ENCODE data around the gene CEP170B.
"Not testable (repeated sequence)": the region's sequence is repeated elsewhere in the genome, so short reads cannot be mapped to it uniquely, and the experiment has no call there.

CEP170B gene

DNA sequence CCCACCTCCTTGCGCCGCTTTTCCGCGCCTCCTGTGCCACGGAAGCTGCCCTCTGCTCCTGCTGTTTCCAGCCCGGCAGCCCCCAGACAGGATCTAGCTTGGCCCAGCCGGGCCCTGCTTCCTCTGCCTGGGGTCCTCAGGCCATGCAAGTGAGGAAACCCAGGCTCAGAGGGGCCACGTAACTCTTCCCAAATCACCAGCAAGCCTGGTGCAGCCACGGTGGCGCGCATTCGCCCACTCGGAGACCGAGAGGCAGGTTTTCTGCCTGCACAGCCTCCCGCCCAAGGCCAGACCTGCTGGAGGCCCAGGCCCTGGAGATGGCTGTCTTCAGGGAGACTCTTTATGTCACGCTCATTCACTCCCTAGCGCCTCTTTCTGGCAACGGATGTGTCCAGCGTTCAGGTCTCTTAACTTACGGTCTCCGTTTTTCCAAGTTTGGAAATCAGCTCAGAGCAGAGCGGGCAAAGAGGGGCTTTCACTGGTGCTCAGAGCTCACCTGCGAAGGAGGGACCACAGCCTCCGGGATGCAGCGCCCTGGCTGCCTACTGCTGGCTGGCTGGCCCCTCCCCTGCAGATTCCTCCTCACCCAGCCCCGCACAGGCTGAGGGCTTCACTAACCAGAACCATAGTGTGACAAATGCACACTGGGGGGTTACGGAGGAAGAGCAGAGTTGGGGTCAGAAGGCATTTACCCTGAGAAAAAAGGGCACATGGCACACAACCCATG is 20.6 kb upstream of the CEP170B start:
- DNase-seq, result no peak

DNA sequence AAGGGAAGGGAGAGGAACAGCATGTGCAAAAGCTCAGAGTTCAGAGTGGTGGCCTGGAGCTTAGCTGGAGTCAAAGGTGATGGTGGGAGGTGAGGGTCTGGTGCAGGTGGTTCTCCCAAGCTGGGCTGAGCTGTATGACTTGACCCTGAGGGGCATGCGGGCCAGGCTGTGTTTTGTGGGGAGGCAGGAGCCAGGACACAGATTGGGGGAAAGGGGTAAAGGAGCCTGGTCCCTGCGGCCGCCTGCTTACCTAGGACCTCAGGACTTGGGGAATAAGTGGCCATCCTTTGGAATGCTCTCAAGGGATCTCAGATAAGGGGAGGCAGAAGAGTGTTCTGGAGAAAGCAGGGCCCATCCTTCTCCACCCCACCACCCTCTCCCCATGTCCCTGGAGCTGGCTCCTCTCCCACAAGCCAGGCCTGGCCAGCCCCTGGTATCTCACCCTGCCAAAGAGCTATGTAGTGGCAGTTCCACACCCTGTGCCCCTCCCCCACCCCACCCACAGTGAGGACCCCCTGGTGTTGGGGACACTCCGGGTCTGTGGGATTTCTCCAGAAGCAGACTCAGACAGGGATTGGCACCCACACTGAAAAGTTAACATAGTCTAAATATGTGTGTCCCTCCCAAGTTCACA is 19.9 kb upstream of the CEP170B start:
- no peak for DNase-seq

DNA sequence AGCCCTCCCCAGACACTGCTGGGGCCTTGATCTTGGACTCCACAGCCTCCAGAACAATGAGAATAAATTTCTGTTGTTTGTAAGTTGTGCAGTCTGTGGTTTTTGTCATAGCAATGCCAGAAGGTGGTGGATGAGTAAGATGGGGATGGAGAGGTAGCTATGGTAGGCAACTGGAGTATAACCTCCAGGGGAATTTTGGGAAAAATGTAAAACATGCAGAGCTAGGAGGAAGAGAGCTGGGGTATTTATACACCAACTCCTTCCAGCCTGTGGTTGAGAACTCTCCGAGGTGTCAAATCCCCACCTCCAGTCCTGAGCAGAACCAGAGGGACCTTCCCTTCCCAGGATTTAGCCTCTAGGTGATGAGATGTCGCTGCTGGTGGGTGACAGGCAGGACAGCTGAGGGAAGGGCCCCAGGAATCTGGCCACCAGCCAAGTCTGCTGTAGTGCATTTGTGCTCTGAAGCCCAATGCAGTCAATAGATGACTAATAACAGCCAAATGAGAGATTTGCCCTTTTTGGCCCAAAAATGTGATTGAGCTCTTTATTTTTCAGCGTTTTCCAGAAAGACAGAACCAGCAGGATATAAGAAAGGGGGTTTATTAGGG is 19.1 kb upstream of the CEP170B start:
- no peak for DNase-seq

DNA sequence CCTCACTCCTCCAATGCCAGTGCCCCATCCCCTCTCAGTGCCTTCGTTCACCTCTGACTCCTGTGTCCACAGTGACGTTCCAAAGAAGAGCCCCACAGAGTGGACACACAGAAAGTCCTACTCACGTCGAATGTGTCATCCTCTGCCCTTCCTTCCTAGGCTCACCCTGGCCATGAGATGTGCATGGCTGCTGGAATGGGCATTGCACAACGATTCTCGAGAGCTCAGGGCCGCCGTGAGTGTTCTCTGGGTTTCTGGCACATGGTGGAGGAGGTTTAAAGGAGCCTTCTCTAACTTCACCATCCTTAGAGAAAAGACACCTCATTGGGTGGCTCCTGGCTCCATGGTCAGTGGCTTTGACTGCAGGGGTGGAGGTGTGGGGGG is 12.8 kb upstream of the CEP170B start:
- no peak for DNase-seq

DNA sequence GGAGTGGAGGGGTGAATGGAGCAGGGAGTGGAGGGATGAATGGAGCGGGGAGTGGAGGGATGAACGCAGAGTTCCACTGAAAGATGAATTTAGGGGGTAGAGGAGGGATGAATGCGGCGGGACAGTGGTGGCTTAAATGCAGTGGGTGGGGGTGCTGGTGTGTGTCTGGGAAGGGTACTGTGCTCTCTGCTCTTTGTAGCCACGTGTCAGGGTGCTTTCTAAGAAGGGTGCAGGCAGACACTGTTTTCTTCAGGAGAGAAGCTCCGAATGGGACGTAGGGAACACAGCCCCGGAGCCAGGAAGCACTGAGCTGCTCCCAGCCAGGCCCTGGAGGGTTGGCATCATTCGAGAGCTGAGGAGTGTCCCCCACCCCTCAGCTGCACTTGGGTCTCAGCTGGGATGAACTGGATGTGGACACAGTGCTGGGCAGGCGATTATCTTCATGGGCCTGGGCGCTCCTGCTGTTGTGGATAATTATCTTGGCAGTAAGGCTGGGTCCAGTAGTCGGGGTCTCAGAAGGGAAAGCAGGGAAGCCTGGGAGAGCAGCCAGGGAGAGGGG is 9.5 kb upstream of the CEP170B start:
- no peak for DNase-seq

DNA sequence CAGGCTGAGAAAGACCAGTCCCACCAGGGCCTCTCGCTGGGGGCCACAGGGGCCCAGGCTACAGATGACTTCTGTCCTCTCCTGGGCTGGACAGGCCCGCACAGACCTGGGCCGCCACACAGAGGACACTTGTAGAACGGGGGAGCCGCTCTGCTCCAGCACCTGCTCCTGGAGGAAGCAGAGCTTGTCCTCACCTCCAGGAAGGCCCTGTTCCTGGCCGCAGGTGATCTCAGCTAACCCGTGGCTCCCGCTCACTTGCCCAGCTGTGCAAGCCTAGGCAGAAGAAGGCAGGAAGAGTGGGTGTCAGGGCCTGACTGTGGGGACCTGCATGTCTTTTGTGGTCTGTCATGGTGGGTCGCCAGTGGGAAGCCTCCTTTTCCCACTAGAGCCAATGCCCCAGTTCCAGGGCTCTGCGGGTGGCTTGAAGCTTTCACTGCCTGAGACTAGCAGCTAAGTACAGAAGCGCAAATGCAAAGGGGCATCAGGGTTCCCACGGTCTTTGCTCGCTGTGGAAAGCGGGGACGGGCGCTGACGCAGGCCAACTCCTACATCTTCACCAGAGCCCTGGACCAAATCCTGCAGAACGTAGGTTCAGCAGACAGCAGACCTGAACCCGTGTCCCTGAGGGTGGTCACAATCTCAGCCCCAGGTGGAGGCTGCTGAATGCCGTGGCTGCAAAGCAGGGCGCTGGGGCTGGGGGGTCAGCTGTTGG is 8.8 kb upstream of the CEP170B start:
- no peak for DNase-seq

DNA sequence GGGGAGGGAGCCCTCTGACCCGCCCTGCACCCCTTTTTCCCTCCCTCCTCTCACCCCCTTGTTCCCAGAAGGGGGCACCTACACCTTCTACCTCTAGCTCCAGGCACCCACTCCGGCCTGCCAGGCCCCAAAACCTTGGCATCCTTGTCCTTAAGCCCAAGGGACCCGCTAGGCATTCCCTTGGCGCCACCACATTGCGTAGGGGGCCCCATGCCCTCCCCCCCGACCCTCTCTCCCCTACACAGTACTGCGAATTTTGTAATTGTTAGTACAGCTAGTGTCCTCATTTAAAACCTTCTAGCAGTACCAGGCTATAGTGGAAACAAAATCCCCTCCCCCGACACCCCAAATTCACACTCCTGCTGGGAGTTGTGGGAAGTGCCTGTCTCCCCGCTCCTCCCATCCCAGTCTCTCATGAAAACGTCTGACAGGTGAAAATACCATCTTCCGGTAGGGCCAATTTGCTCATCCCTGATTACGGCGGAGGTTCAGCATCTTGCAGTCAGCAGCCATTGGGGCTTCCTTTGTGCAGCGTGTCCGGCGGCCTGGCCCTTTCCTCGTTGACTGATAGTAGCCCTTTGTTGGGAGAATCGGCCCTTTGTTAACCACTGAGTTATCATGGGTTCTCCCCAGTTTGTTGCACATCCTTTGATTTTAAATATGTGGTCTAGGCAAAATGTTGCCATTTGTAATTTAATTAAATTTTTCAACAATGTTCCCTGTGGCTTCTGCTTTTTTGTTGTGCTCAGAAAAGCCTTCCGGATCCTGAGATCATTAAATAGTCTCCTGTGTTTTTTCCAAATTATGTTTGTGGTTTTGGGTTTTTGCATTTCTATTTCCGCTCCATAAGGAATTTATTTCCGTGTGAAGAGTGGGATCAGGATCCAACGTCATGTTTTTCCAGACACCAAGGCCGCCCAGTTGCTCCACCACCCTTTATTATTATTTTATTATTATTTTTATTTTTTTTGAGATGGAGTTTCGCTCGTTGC is 7.9 kb upstream of the CEP170B start:
- no peak for DNase-seq

DNA sequence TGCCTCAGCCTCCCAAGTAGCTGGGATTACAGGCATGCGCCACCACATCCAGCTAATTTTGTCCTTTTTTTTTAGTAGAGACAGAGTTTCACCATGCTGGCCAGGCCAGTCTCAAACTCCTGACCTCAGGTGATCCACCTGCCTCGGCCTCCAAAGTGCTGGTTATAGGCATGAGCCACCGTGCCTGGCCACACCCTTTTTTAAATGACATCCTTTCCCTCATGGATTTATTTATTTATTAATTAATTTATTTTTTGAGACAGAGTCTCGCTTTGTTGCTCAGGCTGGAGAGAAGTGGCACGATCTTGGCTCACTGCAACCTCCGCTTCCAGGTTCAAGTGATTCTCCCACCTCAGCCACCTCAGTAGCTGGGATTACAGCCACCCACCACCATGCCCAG is 7.1 kb upstream of the CEP170B start:
- not testable (repeated sequence) for DNase-seq

DNA sequence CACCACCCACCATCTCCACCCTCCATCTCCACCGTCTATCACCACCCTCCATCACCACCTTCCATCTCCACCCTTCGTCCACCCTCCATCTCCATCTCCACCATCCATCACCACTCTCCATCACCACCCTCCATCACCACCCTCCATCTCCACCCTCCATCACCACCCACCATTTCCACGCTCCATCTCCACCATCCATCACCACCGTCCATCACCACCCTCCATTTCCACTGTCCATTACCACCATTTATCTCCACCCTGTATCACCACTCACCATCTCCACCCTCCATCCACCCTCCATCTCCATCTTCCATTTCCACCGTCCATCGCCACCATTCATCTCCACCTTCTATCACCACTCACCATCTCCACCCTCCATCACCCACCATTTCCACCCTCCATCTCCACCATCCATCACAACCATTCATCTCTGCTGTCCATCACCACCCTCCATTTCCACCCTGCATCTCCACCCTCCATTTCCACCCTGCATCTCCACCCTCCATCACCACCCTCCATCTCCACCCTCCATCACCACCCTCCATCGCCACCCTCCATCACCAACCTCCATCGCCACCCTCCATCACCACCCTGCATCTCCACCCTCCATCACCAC is 6.1 kb upstream of the CEP170B start:
- no peak for DNase-seq

DNA sequence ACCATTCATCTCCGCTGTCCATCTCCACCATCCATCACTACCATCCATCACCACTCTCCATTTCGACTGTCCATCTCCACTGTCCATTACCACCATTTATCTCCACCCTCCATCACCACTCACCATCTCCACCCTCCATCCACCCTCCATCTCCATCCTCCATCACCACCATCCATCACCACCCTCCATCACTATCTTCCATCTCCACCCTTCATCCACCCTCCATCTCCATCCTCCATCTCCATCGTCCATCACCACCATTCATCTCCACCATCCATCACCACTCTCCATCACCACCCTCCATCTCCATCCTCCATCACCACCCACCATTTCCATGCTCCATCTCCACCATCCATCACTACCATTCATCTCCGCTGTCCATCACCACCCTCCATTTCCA is 5.2 kb upstream of the CEP170B start:
- DNase-seq, result no peak

DNA sequence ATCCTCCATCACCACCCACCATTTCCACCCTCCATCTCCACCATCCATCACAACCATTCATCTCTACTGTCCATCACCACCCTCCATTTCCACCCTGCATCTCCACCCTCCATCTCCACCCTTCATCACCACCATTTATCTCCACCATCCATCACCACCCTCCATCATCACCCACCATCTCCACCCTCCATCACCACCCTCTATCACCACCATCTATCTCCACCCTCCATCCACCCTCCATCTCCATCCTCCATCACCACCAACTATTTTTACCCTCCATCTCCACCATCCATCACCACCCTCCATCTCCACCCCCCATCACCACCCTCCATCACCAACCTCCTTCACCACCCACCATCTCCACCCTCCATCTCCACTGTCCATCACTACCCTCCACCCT is 4.7 kb upstream of the CEP170B start:
- no peak for DNase-seq

DNA sequence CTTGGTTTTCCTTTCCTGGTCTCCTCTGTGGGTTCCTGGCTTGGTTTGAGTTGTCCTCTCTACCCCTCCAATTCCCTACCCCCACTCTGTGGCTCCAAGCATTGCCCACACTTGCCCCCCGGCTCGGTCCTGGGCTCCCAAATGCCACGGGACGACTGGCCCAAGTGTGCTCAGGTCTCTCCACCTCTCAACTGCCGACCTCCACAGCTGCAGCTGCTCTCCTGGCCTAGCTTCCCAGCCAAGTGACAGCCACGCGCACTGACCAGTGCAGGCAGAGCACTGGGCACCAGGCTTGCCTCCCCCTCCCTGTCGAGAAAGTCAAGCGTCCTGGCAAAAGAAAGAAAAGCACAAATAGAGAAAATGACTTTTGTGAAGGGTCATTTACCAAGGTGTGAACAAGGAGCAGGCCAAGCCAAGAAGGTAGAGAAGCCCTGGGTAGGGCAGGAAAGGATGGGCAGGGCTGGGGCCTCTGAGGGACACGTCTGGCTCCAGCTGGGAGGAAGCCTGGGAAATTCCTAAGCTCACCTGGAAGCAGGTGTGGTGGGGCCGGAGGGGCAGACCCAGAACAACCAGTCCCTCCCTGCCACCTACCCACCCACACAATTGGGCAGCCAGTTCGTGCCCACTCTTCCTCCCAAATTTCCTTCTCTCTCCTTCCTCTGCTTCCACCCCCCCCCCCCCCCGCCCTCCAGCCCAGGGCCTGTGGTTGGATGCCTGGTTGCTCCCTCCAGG is 1.8 kb upstream of the CEP170B start:
- DNase-seq, result no peak

DNA sequence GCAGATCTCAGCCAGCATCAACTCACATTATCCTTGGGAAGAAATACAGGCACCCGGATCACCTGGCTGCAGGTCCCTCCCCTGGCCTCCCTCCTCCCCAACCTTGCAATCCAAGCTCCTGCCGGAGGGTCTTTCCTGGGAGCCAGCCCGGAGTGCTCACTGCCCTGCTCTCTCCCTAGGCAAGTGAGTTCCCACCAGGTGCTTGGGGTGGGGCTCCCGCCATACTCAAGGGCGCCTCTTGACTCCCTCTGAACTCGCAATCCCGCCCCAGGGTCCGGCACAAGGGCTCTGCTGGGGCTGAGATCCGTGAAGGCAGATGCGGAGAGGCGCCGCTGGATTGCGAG is 1.2 kb upstream of the CEP170B start:
- DNase-seq, result no peak

DNA sequence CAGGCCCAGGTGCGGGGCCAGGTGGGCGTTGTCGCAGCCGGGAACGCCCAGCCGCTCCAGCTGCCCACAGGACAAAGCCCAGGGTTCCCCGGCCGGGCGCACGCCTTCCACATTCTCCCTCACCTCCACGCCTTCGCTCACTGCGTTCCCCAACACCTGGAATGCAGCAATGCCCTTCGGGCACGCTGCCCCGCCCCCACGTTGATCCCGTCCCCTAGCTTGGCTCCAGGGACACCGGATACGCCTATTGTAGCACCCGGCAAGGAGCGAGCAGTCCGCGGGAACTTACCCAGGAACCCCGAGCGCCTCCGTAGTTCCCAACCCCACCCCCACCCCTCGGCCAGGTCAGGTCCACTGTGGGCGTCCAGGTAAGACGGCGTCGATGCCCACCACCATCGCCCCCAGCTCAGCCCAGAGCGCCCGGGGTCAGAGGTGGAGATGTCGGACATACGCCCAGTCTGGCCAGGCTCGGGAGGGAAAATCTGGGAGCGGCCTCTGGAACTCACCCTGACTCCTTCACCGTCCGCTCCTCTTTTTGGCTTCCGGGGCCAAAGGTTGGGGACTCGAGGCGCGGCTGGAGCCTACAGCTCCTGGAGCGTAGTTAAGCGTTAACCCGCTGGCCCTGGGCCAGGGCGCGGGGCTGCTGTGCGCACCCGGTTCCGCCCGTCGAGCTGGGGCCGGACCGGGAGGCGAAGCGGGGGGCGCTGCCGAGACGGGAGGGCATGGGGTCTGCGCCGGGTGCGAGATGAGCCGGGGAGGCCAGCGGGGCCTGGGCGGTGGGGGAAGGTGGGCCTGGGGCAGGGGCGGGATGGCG is 594 bp upstream of the CEP170B start:
- peak; percentile 31 for DNase-seq

DNA sequence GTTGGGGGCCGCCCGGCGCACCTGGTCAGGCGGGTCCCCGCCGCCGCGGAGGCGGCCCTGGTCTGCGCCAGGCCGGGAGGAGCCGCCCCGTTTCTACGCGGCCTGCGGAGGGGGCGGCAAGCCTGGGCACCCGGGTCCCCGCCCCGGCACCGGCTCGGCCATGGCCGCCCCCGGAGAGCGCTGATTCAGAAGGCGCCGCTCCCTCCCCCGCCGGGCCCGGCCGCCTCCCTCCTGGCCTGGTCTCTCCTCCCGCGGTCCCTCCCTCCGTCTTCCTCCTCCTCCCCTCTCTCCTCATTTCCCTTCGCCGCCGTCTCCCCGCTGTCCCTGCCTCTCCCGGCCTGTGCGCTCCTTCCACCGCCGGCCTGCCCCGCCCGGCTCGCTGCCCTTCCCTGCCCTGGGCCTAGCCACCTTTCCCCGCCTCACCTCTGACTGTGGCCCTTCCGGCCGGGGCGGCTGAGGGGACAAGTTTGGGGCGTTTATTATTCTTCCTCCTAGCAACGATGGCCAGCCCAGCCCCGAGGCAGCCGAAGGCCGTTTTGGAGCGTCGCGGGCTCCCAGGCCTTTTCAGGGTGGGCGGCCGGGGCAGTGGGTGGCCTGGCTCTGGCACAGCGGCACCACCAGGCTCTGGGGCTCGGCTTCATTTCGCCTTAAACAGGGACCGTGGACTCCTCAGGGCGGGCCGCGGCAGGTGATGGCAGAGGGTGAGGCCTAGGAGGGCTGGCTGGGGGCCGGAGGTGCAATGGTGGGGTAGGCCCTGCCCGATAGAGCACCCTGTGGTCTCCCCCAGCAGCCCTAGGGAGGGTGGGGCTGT is 768 bp downstream of the CEP170B start:
- peak; percentile 17 for DNase-seq

DNA sequence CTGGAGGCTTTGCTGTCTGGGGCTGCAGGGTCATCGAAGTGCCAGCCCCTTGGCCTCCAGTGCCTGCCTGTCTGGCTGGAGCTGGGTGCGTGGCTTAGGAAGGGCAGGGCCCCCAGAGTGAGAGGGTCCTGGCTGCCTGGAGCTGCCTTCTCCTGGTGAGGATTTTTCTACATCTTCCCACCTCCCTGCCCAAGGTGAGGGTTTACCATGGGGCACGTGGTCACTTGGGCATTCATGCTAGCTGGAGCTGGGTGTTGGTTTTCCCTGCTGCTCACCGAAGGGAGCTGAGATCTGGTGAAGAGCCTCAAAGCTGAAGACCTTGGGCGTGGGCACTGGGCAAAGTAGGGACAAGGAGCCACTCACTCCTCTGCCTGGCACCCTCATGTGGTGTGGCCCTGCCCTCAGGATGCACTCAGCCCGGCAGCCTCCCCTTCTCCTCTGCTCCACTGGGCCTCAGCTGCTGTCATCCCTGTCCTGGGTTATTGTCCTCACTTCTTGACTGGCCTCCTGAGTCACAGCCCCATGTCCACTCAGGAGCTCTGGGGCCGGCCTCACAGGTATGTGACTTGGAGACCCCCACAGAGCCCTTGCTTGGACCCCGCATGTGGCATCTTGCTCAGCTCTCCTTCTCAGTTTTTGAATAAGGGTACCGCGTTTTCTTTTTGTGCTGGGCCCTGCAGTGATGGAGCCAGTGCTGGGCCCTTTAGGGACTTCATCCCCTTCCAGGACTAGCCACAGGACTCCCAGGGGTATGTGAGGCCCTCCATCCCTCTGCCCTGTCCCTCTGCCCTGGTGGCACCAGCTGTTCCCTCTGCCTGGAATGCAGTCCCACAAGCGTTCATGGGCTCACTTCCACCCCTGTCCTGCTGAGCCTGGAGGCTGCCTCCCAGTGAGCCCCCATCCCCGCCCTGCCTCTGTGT is 1.6 kb downstream of the CEP170B start:
- DNase-seq, result no peak

DNA sequence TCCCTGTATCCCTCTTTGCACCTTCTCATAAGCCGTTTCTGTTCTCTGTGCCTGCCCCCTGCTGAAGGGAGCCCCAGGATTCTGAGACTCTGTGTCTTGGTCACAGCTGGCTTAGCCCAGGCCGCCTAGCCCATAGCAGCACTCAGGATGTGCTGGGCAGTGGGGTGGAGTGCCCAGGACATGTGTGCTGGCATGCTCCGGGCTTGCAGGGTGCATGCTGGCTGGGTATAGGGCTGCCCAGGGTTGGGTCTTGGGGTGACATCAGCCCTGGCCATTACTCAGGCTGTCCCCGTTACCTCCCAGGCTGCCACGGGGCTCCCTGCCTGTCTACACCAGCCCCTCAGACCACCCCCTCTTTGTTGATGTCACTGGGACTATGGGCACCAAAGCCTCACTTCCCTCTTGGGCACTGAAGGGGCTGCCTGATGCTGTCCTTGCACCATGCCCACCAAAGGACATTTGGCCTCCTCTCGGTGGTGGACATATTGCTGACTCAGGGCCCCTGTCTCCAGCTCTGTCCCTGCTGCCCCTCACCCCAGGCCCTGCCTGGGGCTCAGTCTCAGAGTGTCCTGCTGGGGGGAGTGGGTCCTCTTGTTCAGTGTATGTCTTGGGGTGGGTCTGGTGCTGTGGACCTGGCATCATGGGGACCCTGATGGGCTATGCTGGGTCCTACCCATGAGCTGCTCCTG is 2.4 kb downstream of the CEP170B start:
- DNase-seq, result no peak

All from NCI-H748 treated with DMSO at 0.1 percent for 48 hours (cell line).